HEK293 (cell line): ENCODE data around the gene FLNC.

Experiments
- HOXA7 ChIP-seq: sonication (generic); formaldehyde crosslinking; IDR thresholded peaks from 2 replicates; pipeline ENCODE4 v1.8.1; 2022; ENCODE audit warnings: missing genetic modification reagents, borderline replicate concordance
- RBAK ChIP-seq: fragments of 450-650 bp; formaldehyde crosslinking; IDR thresholded peaks from 2 replicates; pipeline ENCODE4 v1.5.1; 2016; ENCODE audit warnings: missing biosample characterization, missing genetic modification characterization
- YY1 ChIP-seq: fragments of 450-650 bp; formaldehyde crosslinking; IDR thresholded peaks from 2 replicates; pipeline ENCODE4 v1.5.1; 2018; ENCODE audit warnings: missing biosample characterization, missing genetic modification characterization
- ZBTB7A ChIP-seq: fragments of 450-650 bp; formaldehyde crosslinking; IDR thresholded peaks from 2 replicates; pipeline ENCODE4 v1.5.1; 2016; ENCODE audit warnings: low read depth, missing biosample characterization, missing genetic modification characterization
- ZNF133 ChIP-seq: fragments of 450-650 bp; formaldehyde crosslinking; IDR thresholded peaks from 2 replicates; pipeline ENCODE4 v1.5.1; 2016; ENCODE audit warnings: missing biosample characterization, missing genetic modification characterization
- ZNF37A ChIP-seq: fragments of 450-650 bp; IDR thresholded peaks from 2 replicates; pipeline ENCODE4 v1.5.1; 2018; ENCODE audit warnings: missing biosample characterization, missing genetic modification characterization
- ZNF624 ChIP-seq: fragments of 450-650 bp; formaldehyde crosslinking; IDR thresholded peaks from 2 replicates; pipeline ENCODE4 v1.5.1; 2017; ENCODE audit warnings: missing biosample characterization, missing genetic modification characterization
- TF ChIP-seq, protein P1 (sequence below): fragments of 450-650 bp; formaldehyde crosslinking; IDR thresholded peaks from 2 replicates; pipeline ENCODE4 v1.5.1; 2016; ENCODE audit warnings: missing biosample characterization, missing genetic modification characterization
- TF ChIP-seq, protein P2 (sequence below): fragments of 450-650 bp; formaldehyde crosslinking; IDR thresholded peaks from 2 replicates; pipeline ENCODE4 v1.5.1; 2017; ENCODE audit warnings: missing biosample characterization, missing genetic modification characterization
- TF ChIP-seq, protein P3 (sequence below): fragments of 450-650 bp; formaldehyde crosslinking; IDR thresholded peaks from 2 replicates; pipeline ENCODE4 v1.5.1; 2016; ENCODE audit warnings: missing biosample characterization, missing genetic modification characterization

DNA sequence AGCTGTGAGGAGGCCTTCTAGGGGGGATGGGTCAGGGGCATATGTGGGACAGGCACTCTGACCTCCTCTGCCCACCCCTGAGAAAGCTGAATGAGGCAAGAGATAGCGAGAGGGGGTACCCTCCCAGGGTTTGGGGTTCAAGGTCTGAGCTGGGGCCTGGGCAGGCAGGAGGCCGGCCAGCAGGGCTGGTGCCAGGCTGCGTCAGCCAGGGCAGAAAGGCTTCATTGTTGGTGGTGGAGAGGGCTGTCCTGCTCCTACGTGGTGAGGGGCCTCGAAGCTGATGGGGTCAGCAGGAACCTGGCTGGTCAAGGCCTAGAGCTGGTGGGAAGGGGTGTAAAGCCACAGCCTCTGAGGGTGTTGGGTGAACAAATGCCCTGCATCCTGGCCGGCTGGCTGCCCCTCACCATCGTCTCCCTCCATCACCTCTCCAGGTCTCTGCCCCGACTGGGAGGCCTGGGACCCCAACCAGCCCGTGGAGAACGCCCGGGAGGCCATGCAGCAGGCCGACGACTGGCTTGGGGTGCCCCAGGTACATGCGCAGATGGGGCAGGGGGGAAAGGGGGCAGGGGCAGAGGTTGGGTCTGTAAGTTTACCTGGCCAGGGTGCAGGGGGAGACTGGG lies 6.6 kb downstream of the FLNC start:
- no peak for TF ChIP-seq ZNF624 (tag by site-specific recombination)
- TF ChIP-seq, protein P1, sequence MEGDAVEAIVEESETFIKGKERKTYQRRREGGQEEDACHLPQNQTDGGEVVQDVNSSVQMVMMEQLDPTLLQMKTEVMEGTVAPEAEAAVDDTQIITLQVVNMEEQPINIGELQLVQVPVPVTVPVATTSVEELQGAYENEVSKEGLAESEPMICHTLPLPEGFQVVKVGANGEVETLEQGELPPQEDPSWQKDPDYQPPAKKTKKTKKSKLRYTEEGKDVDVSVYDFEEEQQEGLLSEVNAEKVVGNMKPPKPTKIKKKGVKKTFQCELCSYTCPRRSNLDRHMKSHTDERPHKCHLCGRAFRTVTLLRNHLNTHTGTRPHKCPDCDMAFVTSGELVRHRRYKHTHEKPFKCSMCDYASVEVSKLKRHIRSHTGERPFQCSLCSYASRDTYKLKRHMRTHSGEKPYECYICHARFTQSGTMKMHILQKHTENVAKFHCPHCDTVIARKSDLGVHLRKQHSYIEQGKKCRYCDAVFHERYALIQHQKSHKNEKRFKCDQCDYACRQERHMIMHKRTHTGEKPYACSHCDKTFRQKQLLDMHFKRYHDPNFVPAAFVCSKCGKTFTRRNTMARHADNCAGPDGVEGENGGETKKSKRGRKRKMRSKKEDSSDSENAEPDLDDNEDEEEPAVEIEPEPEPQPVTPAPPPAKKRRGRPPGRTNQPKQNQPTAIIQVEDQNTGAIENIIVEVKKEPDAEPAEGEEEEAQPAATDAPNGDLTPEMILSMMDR (tag by site-specific recombination) = no peak
- no peak for TF ChIP-seq YY1 (tag by site-specific recombination)
- no peak for TF ChIP-seq ZNF133 (tag by site-specific recombination)
- TF ChIP-seq ZBTB7A (tag by site-specific recombination) = no peak
- no peak for TF ChIP-seq ZNF37A (tag by site-specific recombination)
- TF ChIP-seq, protein P2, sequence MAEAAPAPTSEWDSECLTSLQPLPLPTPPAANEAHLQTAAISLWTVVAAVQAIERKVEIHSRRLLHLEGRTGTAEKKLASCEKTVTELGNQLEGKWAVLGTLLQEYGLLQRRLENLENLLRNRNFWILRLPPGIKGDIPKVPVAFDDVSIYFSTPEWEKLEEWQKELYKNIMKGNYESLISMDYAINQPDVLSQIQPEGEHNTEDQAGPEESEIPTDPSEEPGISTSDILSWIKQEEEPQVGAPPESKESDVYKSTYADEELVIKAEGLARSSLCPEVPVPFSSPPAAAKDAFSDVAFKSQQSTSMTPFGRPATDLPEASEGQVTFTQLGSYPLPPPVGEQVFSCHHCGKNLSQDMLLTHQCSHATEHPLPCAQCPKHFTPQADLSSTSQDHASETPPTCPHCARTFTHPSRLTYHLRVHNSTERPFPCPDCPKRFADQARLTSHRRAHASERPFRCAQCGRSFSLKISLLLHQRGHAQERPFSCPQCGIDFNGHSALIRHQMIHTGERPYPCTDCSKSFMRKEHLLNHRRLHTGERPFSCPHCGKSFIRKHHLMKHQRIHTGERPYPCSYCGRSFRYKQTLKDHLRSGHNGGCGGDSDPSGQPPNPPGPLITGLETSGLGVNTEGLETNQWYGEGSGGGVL (tag by site-specific recombination) = no peak
- no peak for TF ChIP-seq HOXA7 (CRISPR knock-in tag)
- no peak for TF ChIP-seq RBAK (tag by site-specific recombination)
- TF ChIP-seq, protein P3, sequence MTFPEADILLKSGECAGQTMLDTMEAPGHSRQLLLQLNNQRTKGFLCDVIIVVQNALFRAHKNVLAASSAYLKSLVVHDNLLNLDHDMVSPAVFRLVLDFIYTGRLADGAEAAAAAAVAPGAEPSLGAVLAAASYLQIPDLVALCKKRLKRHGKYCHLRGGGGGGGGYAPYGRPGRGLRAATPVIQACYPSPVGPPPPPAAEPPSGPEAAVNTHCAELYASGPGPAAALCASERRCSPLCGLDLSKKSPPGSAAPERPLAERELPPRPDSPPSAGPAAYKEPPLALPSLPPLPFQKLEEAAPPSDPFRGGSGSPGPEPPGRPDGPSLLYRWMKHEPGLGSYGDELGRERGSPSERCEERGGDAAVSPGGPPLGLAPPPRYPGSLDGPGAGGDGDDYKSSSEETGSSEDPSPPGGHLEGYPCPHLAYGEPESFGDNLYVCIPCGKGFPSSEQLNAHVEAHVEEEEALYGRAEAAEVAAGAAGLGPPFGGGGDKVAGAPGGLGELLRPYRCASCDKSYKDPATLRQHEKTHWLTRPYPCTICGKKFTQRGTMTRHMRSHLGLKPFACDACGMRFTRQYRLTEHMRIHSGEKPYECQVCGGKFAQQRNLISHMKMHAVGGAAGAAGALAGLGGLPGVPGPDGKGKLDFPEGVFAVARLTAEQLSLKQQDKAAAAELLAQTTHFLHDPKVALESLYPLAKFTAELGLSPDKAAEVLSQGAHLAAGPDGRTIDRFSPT (tag by site-specific recombination) = no peak
